NCI-H1417 treated with DMSO at 0.1 percent for 48 hours (cell line): ENCODE results near the gene COL17A1.

Source experiments
- DNase-seq: peaks from one replicate; lab custom pipeline; 2025; lab: John Stamatoyannopoulos, UW

Gene COL17A1

GRCh38 chr10:104049504-104050250, 36.0 kb downstream of the COL17A1 start:
- DNase-seq = no peak

GRCh38 chr10:104046651-104047050, 39.0 kb downstream of the COL17A1 start:
- no peak for DNase-seq

- no peak for DNase-seq
These were observed 40.3 kb downstream of the COL17A1 start for GRCh38 chr10:104045151-104046089.

GRCh38 chr10:104043854-104044253, 41.8 kb downstream of the COL17A1 start:
- no peak for DNase-seq

GRCh38 chr10:104043185-104043830, 42.4 kb downstream of the COL17A1 start:
- DNase-seq = no peak

GRCh38 chr10:104041891-104042535, 43.7 kb downstream of the COL17A1 start:
- no peak for DNase-seq

- DNase-seq = no peak
These were observed 44.6 kb downstream of the COL17A1 start for GRCh38 chr10:104040862-104041789.

GRCh38 chr10:104040382-104040781, 45.3 kb downstream of the COL17A1 start:
- no peak for DNase-seq

GRCh38 chr10:104038958-104039752, 46.5 kb downstream of the COL17A1 start:
- no peak for DNase-seq

- no peak for DNase-seq
These were observed 47.1 kb downstream of the COL17A1 start for GRCh38 chr10:104038537-104038936.

- DNase-seq = no peak
These were observed 48.3 kb downstream of the COL17A1 start for GRCh38 chr10:104037261-104037951.

GRCh38 chr10:104036518-104037260, 49.0 kb downstream of the COL17A1 start:
- DNase-seq = no peak

- no peak for DNase-seq
These were observed 49.7 kb downstream of the COL17A1 start for GRCh38 chr10:104036069-104036384.

GRCh38 chr10:104035194-104036068, 50.2 kb downstream of the COL17A1 start:
- DNase-seq = no peak

GRCh38 chr10:104034401-104035193, 51.1 kb downstream of the COL17A1 start:
- no peak for DNase-seq

- no peak for DNase-seq
These were observed 51.7 kb downstream of the COL17A1 start for GRCh38 chr10:104033966-104034365.

GRCh38 chr10:104033401-104033930, 52.2 kb downstream of the COL17A1 start:
- no peak for DNase-seq
